Cardiac fibroblast (primary cell): ENCODE data around the gene SYT1.

ENCODE experiments used
- DNase-seq, 2 donors: peaks; one replicate each; pipeline versions ENCODE4 v3.0.0 to v3.0.0-alpha.2; 2010; ENCODE audit warnings: low read depth in 2 of 2
- H3K4me3 ChIP-seq, 2 donors: replicated peaks in 1 of 2; 1 replicate in 1 of 2; 2 replicates in 1 of 2; pipeline ENCODE4 v1.5.1; 2011; ENCODE audit warnings: low read depth in 2 of 2, low read length in 2 of 2, mild to moderate bottlenecking in 2 of 2, moderate library complexity in 1 of 2
- TF ChIP-seq, protein P1 (sequence below): IDR thresholded peaks from one replicate; pipeline ENCODE4 v1.5.1; 2011; ENCODE audit warnings: low read depth, mild to moderate bottlenecking, low read length, inconsistent platforms

The SYT1 gene

DNA sequence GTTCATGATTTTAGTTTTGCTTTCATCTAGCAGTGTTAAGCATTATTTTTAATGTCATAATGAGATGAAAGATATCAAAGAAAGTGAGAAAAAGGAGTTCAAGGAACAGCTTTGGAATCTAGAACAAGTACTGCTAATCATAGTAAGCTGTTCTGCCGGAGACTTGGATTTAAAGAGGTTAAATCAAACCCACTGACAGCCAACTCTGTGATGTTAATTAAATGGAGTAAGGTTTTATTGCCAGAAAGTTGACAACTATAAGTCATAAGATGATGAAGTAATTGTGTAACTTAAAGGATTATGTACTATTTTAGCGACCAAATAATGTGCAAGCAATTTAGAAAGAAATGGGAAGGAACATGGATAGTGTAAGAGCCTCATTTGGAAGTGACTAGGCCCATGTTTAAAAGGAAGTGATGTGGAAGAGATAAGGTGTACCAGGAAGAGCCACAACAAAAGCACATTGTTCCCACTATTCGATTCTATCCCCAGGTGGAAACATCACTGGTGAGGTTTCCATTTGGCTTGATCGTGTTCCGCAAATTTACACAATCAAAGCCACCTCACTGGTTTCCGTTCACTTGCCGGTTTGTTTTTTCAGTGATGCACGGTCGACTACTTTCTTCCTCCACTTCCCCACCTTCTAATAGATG lies 437.7 kb downstream of the SYT1 start:
- TF ChIP-seq, protein P1, sequence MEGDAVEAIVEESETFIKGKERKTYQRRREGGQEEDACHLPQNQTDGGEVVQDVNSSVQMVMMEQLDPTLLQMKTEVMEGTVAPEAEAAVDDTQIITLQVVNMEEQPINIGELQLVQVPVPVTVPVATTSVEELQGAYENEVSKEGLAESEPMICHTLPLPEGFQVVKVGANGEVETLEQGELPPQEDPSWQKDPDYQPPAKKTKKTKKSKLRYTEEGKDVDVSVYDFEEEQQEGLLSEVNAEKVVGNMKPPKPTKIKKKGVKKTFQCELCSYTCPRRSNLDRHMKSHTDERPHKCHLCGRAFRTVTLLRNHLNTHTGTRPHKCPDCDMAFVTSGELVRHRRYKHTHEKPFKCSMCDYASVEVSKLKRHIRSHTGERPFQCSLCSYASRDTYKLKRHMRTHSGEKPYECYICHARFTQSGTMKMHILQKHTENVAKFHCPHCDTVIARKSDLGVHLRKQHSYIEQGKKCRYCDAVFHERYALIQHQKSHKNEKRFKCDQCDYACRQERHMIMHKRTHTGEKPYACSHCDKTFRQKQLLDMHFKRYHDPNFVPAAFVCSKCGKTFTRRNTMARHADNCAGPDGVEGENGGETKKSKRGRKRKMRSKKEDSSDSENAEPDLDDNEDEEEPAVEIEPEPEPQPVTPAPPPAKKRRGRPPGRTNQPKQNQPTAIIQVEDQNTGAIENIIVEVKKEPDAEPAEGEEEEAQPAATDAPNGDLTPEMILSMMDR, result no peak
- no peak for DNase-seq
- no peak overlapping the region for H3K4me3 ChIP-seq

DNA sequence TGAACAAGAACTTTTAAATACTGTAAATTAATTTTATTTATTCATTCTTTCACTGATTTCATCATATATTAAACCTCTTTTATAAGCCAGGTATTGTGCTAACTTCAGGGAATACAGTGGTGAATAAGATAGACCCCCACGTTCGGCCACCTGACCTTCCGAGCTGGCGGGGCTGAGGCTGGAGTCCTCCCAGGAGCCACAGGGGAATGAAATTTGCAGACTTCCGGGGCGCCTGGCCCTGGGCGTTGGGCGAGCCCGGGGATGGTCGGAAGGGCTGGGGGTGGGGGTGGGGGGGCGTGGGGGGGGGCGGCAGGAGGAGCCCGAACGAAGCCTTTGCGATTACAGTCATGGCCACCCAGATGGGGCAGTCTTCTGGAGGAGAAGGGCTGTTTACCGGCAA lies 442.8 kb downstream of the SYT1 start:
- DNase-seq, result no peak
- TF ChIP-seq, protein P1, result no peak
- no peak overlapping the region for H3K4me3 ChIP-seq

DNA sequence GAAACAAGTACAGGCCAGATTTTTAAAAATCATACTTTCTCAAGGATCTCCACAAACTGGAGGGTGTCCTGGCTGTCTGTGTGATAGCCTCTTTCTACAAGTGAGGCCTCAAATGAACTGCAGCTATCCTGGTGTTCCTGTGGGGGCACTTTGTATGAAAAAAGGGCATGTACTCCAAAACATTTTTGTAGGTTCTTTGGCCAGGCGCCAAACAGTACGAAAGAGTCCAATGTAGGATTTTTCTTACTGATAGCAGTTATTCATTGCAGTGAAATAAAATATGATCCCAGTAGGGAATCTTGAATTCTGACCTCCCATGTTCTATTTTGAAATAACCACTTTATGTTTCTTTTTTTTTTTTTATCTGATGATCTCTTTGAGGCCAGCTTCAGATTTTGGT lies 444.5 kb downstream of the SYT1 start:
- no peak overlapping the region for H3K4me3 ChIP-seq
- TF ChIP-seq, protein P1, result no peak
- DNase-seq, result no peak

DNA sequence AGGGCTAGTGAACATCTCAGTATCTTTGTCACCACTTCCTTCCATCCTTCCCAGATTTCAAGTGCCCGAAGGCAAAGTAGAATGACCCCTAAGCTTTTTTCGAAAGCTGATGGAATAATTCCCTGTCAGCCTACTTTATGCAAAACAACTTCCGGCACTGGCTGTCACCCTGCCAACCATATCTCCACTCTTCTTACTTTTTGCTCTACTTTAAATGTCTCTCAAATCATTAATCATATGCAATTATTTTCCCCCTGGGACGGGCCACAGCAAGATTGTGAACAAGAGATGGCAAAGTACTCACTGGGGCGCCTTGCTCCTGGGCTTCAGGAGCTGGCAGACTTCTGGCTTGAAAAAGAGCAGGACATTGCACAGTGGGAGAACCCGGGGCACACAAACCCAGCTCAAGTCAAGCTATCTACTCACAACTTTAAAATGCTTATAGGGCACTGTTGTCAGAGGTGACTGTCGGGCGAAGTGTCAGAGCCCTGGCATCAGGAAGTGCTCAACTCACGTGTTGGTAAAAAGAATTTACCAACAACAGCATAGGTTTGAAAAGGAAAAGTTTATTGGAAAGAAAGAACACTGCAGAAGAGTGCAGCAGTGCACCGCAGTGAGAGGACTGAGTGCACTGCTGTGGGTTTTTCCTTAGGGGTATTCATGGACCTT lies 452.7 kb downstream of the SYT1 start:
- TF ChIP-seq, protein P1, result no peak
- no peak for DNase-seq
- H3K4me3 ChIP-seq, result no peak overlapping the region

DNA sequence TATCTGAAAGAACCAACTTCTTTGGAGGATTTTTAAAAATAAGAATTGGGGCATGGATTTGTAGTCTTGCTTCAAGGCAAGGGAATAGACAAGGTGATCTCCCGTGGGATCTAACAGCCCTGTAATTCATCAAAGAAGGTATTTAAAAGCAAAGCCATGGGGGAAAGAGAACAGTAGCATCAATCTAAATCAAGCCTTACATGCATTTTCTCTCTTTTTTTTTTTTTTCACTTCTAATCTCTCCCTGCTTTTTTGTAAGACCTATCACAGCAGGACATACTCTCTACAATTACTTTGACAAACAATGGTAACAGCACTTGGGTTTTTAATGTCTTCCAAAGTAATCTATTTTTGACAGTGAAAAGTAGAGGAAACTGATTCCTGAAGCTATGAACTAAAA lies 458.3 kb downstream of the SYT1 start:
- TF ChIP-seq, protein P1, result no peak
- DNase-seq, result no peak
- no peak overlapping the region for H3K4me3 ChIP-seq

DNA sequence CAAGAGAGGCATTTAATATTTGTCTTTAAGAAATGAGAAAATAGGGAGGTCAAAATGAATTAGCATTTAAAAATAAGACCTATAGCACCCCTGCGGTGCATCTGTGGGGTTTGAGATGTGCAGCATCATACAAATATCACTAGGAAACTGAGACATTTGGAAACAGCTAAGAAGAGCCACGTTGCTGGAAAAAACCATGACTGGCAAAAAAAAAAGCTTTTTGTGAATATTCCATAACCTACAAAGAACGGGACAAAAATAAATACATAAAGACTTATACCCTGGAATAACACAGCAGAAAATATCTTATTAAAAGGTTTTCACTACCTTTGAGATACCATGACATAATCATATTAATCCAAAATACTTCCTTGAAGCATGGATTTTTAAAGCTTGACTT lies 460.0 kb downstream of the SYT1 start:
- TF ChIP-seq, protein P1, result no peak
- H3K4me3 ChIP-seq, result no peak overlapping the region
- DNase-seq, result no peak

DNA sequence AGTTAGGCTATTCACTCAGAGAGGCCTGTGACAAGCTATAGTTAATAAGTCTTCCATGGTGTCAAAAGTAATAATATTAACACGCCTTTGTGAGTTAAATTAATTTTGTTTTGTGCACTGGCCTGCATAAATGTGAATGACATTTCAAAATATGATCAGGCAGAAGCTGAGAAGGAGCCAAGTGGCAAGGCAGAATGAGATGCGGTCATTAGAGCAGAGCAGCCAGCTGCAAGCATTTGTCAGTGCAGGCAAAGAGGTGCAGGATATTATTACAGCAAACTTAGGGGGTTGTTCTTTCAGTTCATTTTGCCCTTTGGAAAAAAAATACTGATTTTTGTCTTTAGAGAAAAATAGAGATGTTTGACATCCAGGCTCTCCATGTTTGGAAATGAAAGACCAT lies 461.6 kb downstream of the SYT1 start:
- TF ChIP-seq, protein P1, result no peak
- H3K4me3 ChIP-seq, result no peak overlapping the region
- DNase-seq, result no peak
